ENCODE results near the gene NCOA6.
"Not testable (repeated sequence)": the region's sequence is repeated elsewhere in the genome, so short reads cannot be mapped to it uniquely, and the experiment has no call there.

NCOA6 gene

DNA sequence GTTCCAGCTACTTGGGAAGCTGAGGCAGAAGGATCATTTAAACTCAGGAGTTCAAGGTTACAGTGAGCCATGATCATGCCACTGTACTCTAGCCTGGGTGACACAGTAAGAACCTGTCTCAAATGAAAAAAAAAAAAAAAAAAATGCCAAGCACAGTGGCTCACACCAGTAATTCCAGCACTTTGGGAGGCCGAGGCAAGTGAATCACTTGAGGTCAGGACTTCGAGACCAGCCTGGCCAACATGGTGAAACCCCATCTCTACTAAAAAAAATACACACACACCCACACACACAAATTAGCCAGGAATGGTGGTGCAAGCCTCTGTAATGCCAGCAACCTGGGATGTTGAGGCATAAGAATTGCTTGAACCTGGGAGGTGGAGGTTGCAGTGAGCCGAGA lies 102.9 kb downstream of the NCOA6 start:
- in situ Hi-C loops (cut with HindIII; ENCODE audit: low sequenced_read_pairs), result not testable (repeated sequence)

DNA sequence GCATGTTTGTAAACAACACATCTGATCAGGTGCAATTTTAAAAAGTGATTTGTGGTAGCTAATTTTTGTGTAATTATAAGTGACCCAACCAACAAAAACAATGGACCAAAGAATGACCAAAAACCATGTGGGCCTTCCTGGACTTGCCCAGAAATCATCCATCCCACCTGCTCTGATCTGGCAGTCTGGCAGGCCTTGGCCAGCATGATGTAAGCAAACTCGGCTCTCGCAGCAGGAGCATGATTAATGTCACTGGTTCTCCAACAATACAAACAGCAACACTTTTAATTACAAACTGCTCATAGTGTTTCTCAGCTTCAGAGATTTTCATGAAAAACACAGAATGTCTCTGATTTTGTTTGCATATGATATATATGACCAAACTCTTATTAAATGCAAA lies 105.2 kb downstream of the NCOA6 start:
- in situ Hi-C loops (cut with HindIII; ENCODE audit: low sequenced_read_pairs), result no loop called here

DNA sequence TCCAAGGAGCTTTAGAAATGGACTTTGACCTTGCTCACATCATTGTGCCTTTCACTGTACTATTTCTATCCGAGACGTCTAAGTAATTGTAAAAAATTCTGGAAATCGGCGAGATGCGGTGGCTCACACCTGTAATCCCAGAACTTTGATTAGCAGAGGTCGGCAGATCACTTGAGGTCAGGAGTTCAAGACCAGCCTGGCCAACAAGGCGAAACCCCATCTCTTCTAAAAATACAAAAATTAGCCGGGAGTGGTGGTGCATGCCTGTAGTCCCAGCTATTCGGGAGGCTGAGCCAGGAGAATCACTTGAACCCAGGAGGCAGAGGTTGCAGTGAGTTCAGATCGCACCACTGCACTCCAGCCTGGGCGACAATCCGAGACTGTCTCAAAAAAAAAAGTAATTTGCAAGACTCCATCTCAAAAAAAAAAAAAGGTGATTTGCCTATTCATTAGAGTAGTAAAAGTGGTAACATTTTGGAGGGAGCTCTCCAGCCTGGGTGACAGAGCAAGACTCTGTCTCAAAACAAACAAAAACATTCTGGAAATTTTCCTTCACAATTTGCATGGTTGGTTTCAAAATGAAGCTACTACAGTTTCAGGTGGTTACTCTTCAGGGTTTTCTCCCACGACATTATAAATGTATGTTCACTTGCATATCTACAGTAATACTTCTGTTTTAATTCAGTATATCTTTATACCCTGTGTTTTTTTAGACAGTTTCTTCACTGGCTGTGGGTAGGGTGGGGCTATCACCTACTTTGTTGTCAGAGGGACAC lies 106.0 kb downstream of the NCOA6 start:
- in situ Hi-C loops (cut with HindIII; ENCODE audit: low sequenced_read_pairs), result not testable (repeated sequence)

DNA sequence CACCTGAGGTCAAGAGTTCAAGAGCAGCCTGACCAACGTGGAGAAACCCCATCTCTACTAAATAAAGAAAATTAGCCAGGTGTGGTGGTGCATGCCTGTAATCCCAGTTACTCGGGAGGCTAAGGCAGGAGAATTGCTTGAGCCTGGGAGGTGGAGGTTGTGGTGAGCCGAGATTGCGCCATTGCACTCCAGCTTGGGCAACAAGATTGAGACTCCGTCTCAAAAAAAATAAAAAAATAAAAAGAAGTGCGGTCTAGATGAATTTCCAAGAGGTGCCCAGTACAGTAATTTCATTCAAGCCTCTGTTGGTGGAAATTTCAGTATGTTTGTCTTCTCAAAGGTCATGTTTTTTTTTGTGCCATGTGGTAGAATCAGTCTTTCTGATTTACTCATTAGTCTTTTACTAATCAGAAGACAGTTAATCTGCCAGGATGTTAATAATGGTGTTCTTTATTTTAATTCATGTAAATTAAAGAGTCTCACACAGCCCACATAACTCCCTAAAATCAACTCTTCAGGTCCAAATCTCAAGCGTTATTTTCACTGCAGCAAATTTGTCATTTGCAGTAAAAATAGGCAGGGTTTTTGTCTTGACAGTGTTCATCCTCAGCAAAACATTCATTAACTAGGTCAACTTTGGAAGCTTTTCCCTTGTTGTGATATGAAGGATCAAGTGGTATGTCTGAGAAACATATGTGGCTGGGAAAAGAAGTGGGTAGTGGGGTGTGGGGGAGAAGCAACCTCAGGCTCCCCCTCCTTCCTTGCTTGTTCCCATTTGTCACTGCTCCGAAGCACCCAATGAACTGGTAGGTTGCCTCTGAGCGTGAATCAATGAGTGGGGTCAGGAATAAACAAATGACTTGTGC lies 108.0 kb downstream of the NCOA6 start:
- in situ Hi-C loops (cut with HindIII; ENCODE audit: low sequenced_read_pairs), result no loop called here

DNA sequence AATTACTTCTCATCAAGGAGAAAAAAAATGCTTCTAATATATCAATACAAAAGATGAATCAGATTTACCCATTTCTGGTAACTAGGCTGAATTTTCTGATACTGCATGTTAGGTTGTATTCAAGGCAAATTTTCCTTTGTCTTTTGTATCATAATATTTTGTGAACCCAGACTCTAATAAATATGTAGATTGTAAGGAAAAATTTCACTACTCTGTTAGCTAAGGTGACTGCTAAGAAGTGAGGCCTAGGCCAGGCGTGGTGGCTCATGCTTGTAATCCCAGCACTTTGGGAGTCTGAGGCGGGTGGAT lies 108.6 kb downstream of the NCOA6 start:
- in situ Hi-C loops (cut with HindIII; ENCODE audit: low sequenced_read_pairs), result no loop called here

DNA sequence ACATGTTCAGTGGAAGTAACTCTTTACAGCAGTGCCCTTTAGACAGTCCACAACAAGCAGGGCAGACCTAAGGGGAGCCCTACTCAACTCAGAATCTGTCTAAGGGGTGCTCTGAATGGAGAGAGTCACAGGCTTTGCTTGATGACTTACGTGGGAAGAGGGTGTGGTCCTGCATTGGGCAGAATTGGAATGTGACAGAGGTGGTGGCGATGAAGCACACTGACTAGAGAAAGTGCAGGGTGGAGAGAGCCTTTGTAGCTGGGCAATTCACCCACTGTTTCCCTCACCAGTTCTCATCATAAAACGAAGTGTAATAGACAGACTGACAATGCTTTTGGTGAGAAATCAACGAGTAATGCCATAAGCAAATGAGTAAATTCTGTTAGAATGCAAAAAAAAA lies 110.1 kb downstream of the NCOA6 start:
- in situ Hi-C loops (cut with HindIII; ENCODE audit: low sequenced_read_pairs), result no loop called here

DNA sequence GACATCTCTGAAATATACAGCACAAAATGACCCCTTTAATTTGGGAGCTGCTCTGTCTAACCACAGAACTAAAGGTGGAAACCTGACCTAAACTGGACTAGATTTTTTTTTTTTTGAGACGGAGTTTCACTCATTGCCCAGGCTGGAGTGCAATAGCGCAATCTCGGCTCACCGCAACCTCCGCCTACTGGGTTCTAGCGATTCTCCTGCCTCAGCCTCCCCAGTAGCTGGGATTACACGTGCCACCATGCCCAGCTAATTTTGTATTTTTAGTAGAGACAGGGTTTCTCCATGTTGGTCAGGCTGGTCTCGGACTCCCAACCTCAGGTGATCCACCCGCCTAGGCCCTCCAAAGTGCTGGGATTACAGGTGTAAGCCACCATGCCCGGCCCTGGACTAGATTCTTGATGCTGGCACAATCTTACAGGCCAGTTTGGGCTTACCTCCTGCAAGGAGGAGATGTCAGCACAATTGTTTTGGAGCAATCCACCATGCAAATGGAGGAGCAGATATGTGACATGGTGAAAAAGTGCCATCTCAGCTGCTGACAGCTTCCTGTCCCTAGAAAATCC lies 111.4 kb downstream of the NCOA6 start:
- in situ Hi-C loops (cut with HindIII; ENCODE audit: low sequenced_read_pairs), result not testable (repeated sequence)

DNA sequence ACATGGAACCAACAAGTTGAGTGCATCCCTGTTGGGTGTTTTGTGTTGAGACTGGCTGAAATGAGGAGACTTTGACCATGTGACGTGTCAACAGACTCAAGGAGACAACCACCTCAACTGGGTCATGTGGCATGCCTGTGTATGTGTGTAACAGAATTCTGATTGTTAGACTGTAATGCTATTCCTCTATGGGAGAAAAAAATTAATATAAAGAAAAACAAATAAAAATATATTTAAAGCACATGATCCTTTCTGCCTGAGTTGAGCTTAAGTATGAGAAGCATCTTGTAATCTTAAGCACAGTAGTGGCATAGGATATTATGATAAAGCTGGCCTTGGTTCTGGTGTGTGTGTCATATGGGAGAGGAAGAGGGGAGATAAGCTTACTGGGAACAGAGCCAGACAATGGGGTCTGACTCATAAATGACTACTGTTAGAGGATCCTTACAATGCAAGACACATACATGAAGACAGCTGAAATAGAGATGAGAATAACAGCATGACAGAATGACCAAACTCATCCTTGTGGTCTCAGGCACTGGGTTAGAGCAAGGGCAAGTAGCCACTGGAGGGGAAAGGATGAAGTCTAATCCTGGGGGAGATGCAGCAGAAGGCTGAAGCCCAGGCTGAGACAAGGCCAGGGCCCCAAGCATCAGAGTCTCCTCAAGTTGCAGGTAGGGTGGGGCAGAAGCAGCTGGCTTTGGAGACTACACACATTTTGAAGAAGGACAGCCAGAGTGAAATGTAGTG lies 112.1 kb downstream of the NCOA6 start:
- in situ Hi-C loops (cut with HindIII; ENCODE audit: low sequenced_read_pairs), result no loop called here

DNA sequence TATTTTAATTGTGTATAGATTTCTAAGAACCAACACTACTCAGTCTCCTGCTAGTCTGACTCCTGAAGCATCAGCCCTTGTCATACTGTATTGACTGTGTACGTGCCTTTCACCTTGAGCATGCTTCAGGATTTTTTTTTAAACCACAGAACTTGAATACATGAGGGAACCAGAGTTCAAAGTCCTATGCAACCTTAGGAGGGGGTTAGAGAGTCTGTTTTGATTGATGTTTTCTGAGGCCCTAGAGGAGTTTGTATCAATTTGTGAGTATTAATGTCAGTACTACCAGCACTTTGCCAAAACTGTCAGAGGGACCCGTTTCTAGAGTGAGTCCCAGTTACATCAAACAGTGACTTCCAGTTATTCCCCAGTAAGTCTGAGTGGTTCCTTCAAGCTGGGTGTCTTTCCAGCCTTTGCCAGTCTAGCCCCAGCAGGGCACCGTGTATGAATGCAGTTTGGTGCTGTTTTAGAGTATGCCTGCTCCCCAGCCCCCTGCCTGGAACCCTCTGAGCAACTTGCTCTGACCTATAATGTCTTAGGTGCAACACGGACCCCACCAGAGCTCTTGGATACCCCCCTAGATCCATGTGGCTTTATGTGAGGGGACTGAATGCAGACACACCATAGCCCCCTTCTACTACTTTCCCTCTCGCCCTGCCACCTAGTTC lies 112.8 kb downstream of the NCOA6 start:
- in situ Hi-C loops (cut with HindIII; ENCODE audit: low sequenced_read_pairs), result no loop called here

DNA sequence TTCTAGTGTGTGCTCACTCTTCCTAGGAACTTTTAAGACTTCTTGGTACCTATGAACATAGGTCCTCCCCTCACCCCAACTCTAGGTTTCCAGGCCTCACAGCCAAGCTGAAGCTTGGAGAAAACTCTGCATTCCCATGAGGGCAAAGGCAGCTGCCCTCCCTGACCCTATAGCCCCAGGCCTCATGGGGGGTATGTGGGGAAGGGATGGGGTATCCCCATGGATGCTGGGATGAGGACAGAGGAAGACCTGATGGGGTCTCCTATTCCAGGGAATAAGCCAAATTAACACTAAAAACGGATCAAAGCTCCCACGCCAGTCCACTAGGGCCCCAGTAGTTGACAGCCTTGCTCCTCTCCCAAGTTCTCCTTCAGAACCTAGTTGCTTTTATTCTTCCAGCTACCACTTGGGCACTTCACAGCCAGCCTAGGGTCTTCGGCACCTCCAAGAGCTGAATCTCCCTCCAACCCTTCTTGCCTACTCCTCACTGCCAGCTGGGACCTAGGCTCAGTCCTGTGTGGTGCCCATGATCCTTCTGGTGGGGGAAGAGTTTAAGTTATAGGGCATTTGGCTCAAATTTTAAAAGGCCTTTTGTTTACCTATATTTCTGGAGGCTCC lies 113.5 kb downstream of the NCOA6 start:
- in situ Hi-C loops (cut with HindIII; ENCODE audit: low sequenced_read_pairs), result no loop called here

DNA sequence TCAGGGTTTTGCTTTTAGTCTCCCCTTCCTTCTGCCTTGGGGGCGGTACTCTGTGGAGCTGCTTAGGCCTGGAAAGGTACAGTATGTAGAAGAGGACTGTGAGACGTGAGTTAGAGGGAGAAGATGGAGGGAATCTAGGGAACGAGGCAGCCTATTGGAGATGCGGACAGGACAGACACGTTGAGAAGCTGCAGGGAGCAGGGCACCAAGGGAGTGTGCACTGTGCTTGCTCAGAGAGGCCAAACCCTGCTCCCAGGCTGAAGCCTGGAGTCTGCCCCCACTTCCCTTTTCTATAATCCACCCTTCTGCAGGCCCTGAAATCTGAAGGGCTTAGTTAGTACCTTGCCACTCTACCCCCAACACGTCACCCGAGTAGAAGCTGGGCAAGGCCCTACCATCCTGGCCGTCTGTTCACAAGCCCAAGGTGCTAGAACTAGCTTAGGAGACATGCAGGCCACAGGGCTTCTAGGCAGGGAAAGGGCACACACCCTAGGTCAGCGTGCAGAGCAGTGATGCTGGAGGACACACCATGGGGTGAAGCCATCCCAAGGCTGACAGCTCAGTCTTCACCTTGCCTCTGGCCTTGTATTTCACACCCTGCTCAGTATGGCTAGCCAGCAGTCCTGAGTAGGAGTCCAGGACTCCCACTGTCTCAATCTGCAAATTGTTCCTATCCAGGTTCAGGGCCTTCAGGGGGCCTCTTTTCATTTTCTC lies 114.4 kb downstream of the NCOA6 start:
- in situ Hi-C loops (cut with HindIII; ENCODE audit: low sequenced_read_pairs), result no loop called here

DNA sequence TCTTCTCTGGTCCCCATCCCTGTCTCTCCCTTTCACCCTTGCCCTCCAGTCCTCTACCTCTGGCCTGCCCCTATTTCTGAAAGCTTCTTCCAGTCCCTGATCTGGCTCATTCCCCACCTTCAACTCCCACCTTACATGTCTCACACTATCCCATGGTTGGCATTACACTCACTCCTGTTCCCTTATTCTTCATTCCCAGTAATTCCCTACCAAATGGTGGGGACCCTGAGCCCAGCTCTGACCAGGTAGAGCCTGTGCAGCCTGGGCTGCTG lies 114.9 kb downstream of the NCOA6 start:
- in situ Hi-C loops (cut with HindIII; ENCODE audit: low sequenced_read_pairs), result no loop called here

DNA sequence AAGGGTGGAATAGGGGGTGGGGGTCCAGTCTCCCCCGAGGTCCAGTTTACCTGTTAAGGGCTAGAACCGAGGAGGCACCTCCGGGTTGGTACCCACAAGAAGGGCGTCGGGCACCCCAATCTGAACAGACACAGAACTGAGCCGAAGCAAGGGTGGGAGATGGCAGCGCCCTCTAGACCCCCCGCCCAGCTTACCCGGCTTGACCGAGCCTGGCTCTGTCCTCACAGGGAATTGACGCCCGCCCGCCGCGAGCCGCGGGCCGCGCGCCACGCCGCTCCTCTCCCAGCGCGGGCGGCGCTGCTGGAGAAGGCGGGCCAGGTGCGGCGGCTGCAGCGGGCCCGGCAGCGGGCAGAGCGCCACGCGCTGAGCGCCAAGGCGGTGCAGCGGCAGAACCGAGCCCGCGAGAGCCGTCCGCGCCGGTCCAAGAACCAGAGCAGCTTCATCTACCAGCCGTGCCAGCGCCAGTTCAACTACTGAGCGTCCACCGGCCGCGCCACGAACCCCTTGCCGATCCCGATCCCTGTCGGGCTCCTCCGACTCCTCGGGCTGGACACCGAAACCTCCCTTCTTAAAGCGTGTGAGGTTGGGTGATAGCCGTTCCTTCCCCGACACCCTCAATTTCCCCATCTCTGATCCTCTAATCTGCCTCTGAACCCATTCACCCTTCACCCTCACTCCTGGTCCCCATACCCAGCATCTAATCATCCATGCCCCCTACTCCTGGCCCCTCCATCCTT lies 115.5 kb downstream of the NCOA6 start:
- in situ Hi-C loops (cut with HindIII; ENCODE audit: low sequenced_read_pairs), result no loop called here

DNA sequence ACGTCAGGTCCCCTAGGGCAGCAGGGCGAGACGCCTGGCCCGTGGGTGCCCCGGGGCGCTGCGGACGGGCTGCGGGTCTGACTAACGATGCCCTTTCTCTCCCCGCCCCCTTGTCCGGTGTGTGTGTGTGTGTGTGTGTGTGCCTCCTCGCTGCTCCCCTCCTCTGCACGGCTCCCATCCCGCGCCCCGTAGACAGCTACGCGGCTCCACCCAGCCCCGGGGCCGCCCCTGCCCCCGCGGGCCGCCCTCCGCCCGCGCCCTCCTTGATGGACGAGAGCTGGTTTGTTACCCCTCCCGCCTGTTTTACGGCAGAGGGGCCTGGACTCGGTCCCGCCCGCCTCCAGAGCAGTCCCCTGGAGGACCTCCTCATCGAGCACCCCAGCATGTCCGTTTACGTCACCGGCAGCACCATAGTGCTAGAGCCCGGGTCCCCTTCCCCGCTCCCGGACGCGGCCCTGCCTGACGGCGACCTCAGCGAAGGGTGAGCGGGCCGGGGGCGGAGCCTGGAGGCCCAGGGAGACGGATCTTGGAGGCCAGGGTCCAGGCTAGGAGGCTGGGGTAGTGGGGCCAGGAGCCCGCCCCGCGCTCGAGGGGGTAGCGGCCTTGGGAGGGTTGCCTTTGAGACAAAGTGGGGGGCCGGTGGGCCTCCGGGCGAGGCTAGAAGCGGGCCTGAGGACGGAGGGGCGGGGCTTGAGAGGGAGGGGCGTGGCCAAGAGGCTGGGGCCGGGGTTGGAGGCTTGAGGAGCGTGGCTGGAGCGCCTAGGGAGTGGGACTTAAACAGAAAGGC lies 116.2 kb downstream of the NCOA6 start:
- in situ Hi-C loops (cut with HindIII; ENCODE audit: low sequenced_read_pairs), result no loop called here

DNA sequence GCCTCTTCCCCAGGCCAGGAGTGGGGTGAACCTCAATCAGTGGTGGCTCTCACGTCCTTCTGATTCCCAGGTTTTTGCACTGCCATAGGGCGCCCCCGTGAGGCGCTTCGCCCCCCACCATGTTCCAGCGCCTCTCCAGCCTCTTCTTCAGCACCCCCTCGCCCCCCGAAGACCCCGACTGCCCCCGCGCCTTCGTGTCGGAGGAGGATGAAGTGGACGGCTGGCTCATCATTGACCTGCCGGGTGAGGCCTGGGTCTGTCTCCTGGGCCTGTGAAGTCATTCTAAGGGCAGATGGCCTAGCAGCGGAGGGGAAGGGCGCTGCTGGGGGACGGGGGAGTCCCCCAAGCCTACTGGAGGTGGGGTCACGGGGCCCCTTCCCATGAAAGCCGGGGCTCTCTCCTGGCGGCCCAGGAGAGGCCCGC lies 116.8 kb downstream of the NCOA6 start:
- in situ Hi-C loops (cut with HindIII; ENCODE audit: low sequenced_read_pairs), result no loop called here

DNA sequence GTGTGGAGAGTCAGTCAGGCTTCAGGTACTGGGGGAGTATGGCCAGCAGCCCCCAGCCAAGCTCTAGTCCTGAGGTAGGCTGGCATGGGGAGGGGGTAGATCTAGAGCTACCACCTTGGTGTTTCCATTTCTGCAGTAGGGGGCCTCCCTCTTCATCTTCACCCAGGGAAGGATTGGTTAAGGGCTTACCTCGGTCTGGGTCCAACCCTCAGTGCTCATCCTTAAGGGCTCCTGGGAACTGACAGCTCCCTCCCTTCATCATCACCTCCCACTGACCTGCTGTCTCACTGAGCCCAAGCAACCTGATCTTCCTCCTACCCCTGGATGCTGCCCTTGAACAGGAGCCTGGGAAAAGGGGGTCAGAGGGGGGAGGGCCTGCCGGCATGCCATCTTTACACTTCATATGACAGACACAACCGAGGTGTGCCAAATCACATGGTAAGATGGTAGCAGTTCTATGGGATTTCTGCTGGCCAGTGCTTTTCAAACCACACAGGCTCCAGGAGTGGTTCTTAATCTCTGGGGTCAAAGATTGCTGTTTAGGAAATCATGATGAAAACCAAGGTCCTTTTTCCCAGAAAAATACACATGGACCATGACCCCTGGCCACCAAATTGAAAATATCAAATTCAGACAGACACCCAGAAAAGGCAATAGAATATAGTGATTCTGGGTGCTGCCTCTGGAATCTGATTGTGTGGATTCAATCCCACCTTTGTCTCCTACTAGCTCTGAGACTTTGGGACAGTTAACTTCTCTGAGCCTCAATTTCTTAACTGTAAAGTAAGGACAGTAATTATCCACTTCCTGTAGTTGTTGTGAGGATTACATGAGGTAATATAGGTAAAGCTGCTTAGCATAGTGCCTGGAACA lies 118.3 kb downstream of the NCOA6 start:
- in situ Hi-C loops (cut with HindIII; ENCODE audit: low sequenced_read_pairs), result no loop called here

DNA sequence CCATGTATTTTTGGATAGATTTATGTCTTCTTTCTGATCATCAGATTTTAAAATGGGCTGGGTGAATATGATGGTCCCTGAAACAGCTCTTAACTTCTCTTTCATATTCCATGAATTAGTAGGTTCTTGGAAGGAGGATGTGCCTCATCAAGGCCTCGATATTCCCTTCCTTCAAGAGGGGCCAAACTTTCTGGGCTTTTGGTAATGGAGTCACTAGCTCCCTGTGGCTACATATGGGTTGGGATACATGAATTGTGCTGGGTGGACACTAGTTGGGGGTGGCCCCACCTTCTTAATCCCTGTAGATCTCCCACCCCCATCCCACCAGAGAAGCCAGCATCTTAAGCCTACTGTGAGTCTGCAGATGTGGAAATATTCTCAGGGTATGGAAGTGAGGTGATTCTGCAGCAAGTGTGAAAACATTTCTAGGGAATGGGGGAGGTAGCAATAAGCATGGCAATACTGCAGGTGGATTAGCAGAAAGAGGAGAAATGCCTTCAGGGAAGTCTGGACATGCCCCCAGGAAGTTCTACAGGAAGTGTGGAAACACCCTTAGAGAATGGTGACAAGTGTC lies 119.1 kb downstream of the NCOA6 start:
- in situ Hi-C loops (cut with HindIII; ENCODE audit: low sequenced_read_pairs), result no loop called here
